HG03025 (cell line): ENCODE data around the gene VAMP4.
"Not testable (repeated sequence)": the region's sequence is repeated elsewhere in the genome, so short reads cannot be mapped to it uniquely, and the experiment has no call there.

Experiments used
- ATAC-seq: cut with Tn5 transposase; IDR thresholded peaks from one replicate; pipeline ENCODE4 v1.9.1; 2021; ENCODE audit warnings: mild to moderate bottlenecking, moderate library complexity; ENCODE audit not compliant: unreplicated experiment, low FRiP score

The VAMP4 gene

DNA sequence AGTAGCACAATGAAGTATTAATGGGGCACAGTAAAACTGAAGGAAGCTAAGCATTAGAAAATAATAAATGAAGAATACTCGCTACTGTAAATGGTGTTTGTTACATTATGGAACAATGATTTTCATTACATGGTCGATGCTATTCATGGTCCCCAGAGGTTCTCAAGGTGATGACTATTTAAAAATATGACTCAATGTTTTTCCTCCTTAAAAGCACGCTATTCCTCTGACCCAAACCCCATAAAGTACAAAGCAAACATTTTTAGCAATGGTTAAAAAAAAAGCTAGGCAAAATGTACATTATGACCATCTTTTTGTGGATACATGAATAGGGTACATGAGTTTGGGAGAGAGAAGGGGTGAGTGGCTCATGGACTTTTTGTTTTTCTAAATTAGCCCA is 34.3 kb downstream of the VAMP4 start:
- no peak for ATAC-seq

DNA sequence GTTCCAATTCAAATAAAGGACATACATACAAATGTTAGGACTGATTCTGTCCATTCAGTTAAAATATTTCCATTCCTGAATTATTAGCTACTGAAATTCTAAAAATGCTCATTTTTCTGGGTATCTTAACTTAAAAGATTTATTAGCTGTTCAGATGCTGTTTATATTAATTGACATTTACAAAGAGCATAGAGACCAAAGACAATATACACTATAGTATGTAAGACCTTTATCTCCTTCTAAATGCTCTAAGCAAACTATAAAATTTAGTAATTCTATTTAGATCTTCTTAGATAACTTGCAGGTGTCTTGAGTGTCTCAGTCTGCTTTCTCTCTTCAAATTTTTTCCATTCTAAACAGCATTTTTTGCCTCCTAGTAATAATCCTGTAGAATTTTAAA is 39.3 kb downstream of the VAMP4 start:
- ATAC-seq, result no peak

DNA sequence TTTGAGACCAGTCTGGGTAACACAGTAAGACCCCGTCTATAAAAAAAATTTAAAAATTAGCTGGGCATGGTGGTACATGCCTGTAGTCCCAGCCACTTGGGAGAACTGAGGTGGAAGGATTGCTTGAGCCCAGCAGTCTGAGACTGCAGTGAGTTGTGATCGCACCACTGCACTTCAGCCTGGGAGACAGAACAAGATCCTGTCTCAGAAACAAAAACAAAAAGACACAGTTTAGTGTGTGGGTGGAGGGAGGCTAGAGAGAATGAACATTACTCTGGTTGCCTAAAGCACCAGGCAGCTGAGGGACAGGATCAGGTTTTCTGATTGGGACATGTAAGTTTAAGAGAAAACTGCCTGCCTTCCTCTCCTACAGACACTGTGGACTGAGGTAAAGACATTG is 42.3 kb downstream of the VAMP4 start:
- no peak for ATAC-seq

DNA sequence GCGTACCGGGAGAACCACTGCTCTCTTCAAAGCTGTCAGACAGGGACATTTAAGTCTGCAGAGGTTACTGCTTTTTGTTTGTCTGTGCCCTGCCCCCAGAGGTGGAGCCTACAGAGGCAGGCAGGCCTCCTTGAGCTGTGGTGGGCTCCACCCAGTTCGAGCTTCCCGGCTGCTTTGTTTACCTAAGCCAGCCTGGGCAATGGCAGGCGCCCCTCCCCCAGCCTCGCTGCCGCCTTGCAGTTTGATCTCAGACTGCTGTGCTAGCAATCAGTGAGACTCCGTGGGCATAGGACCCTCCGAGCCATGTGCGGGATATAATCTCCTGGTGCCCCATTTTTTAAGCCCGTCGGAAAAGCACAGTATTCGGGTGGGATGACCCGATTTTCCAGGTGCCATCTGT is 46.1 kb downstream of the VAMP4 start:
- not testable (repeated sequence) for ATAC-seq

DNA sequence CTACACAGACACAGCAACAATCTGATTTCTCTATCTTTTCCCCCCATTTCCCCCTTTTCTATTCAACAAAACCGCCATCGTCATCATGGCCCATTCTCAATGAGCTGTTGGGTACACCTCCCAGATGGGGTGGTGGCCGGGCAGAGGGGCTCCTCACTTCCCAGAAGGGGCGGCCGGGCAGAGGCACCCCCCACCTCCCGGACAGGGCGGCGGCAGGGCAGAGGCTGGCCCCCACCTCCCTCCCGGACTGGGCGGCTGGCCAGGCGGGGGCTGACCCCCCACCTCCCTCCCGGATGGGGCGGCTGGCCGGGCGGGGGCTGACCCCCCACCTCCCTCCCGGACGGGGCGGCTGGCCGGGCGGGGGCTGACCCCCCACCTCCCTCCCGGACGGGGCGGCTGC is 48.3 kb downstream of the VAMP4 start:
- ATAC-seq, result not testable (repeated sequence)

DNA sequence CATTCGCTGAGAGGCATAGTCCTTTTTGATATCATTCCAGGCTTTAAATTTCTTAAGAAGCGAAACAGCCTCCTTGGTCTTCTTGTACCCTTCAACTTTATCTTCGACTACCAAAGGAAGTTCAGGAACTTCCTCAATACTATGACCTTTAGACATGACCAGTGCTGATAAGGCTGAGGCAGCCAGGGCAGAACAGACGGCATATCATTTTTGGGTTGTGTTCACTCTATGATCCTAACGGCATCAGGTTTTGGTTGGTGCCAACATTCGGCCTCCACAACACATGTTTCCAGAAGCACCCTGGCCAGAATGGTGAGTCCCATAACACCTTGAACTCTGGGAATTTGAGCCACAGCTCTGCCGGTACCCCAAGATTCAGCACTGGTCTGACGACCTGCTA is 58.0 kb downstream of the VAMP4 start:
- no peak for ATAC-seq

DNA sequence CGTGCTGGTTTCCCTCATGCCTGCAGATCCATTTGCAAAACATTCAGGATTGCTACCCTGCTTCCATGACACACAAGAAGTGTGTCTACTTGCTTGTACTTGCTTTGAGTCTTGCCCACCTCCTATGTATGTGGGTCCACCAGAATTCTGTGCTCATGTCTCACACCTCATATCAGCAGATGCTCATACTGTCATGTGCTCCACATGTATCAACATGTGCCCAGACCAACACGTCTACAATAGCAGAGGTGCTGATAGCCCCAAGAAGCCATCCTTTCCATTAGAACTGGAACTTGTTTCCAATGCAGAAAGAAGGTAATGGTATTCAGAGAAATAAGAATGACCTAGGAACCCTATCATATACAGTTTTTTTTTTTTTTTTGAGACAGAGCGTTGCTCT is 61.5 kb downstream of the VAMP4 start:
- no peak for ATAC-seq

DNA sequence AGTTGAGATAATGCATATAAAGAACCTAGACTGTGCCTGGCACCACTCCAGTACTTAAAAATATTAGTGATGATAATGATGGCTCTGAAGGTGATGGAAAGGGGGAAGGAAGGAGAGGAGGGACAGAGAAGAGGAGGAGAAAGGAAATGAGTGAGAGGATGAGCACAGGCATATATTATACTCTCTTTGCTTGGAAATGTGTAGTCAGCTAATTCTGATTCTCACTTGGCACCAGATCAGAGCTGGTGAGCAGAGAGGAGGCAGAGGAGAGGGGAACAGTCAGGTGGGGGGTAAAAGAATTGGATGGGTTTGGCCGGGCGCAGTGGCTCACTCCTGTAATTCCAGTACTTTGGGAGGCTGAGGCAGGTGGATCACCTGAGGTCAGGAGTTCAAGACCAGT is 65.0 kb downstream of the VAMP4 start:
- no peak for ATAC-seq

DNA sequence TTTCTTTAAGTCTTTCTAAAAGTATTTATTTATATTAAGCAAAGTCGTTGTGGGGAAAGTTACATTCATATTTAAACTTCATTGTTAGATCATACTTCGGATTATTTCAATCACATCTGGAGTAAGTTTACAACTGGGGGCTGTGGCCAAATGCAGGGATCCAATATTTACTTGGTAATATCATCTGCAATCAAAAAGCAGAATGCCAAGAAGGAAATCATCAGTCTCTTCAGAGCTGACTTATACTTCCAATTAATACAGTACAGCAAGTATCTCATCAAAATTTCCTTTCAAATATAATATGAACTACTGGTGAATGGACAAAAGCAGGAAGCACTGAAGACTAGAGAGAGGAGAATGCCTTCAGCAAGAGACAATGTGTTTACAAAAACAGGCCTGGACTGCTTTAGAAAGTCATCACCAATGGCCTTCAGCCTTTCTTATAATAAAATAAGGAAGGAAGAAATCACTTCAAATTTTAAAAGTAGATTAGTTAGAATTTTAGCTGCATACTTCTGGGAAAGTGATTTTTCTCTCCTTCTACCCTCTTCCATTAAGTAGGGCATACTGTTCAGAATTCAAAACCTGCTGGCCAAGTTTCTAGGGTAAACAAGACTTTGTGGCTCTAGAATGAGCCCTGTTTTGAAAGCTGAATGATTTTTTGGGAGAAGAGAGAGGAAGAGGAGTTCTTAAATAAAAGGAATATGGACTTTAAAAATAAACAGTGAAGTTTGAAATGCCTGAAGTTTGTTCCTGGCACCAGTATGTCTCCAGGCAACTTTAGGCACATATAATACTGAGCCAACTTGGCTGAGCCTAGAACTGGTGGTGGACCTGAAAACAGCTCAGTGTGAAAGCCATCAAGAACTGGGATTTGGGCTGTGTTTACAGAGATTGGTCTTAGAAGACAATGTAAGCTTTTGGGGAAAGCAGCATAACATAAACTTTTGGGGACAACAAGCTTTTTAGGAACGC is 67.1 kb downstream of the VAMP4 start:
- ATAC-seq, result no peak

DNA sequence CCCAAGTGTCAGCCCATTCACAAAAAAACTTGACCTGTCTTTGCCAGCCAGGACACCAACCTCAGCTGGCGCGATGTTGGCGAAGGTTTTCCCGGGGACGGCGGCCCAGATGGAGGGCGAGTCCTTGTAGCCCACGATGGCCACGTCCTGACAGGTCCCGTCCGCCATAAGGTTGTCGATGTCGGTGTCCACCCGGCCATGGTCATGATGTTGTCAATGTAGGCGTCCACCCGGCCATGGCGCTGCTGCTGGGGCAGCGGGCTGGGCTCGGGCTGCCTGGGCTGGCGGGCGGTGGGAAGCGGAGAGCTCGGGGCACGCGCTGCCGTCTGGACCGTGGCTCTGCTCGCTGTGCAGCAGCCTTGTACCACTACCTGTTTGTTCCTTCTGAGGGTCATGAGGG is 71.1 kb downstream of the VAMP4 start:
- ATAC-seq, result no peak

DNA sequence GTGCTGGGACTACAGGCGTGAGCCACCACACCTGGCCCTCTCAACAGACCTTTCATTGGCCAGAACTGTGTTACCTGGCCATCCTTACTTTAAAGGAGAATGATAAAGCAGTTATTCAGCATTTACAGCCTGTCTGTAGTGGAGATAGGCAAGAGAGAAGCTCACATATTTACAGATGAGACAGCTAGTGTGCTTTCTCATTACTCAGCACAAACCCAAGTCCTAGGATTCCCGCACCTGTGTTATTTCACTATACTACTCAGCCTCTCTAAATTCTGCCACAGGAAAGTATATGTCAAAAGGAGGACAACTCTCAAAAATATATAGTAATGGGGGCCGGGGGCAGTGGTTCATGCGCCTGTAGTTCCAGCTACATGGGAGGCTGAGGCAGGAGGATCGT is 73.5 kb downstream of the VAMP4 start:
- ATAC-seq, result no peak

DNA sequence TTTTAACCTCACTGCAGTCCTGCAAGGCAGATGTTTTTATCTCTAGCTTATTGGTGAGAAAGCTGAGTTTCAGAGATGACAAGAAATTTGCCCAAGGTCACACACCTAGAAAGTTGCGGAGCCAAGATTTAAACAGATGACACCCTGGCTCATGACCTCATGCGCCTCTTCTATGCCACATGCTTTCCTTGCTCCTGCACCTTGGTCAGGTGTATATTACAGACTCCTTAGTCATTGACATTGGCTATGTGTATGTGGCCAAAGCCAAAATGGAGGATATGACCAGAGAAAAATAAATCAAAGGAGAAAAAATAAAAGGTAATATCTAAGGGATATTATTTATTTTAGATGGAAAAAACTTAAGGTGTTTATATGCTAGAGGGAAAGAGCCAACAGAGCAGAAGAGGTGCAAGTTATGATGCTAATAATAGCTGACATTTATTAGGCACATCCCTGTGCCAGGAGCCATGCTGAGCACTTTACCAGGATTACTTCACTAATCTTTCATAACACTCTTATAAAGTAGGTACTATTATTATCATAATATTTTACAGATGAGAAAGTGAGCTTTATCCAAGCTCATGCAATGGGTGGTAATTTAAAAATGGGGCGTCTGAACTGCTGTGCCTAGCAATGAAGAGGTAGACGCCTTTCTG is 75.6 kb downstream of the VAMP4 start:
- ATAC-seq, result no peak

DNA sequence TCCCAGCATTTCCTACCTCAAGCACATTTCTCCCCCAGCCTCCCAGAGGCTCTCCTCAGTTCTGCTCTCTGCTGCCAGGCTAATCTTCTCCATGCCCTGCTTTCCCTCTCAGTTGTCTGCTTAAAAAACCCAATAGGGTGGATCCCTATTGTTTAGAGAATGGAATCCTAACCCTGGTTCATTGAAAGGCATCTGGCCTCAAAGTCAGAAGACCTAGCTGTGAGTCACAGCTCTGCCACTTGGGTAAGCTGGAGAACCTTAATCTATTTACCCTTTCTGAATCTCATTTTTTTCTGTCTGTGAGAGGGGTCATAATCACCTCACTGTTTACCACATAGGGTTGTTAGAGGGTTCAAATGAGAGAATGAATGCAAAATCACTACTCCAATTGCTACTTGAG is 76.9 kb downstream of the VAMP4 start:
- no peak for ATAC-seq

DNA sequence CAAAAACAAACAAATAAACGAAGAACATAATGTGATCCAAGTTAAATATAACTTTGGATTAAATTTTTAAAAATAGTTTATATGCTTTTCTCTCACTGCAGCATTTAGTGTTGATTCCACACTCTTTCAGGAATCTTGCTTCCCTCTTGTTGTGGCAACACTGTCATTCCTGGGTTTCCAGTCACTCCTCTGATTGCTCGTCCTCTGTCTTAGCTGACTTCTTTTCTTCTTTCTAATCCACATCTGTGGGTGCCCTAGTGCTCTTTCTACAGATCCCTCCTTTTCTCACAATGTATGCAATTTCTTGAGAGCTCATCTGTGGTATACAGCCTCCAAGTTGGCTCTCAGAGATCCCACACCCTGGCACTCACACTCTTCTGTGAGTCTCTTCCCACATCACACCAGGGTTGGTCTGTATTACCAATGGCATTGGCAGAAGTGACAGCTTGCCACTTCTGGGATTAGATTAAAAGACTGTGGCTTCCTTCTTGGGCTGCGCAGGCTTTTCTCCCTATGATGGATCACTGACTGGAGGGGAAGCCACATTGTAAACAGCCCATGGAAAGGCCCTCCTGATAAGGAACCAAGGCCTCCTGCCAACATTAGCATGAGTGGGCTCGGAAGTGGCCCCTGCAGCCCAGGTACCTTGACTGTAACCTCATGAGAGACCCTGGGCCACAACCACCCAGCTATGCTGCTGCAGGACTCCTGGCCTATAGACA is 77.8 kb downstream of the VAMP4 start:
- no peak for ATAC-seq

DNA sequence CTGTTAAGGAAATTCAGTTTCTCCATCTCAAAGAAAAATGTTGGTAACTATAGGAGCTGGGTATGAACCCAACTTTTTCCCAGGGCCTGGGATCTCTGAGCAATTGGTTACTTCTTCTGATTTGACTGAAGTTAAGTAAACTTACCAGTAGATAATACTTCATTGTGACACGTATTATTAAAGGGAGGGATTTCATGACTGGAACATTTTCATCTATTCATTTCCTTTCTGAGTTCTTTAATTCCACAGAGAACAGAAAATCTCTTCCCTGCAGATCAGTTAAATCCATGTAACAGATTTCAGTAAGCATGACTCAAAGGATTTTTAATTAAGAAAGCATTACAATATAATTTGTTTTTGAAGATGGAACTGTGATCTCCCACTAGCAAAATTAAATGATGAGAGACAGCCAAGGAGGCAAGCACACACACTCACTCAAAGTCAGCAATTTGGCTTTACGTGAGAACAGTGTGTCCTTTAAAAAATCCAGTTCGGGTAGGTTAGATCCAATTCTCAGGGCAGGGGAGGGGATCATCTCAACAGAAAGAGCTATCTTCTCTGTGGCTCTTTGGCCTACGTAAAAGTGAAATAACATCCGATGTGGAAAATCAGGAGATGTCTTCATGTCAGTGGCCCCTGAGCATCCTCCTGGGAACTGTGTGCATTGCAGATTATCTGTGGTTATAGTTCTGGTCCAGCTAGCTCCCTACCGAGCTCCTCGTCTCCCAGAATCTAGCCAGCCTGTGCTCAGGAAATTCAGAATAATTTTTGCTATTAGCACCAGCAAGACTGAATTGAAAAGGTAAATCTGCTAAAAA is 78.6 kb downstream of the VAMP4 start:
- ATAC-seq, result no peak

DNA sequence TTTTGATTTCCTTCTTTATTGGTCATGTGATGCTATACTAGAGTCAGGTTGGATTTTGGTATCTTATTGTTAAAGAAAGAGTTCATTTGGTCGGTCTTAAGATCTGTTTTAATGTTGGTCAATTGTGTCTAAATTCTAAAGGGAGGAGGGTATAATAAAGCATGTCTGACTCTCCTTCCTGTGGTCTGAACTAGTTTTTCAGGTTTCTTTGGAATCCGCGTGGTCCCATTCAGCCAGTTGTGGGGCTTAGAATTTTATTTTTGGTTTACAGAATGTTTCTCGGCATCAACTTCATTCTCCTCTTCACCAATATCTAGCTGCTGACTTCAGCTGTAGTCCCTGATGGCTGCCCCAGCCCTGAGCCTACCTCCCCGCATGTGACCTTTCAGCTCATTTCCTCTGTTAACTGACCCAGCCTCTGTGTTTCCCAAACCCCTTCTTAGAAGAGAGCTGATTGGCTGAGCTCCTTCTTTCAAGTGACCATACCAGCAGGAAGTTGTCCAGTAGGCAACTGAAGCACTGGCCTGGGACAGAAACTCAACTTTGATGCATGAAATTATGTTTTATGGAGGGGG is 80.7 kb downstream of the VAMP4 start:
- ATAC-seq, result no peak

DNA sequence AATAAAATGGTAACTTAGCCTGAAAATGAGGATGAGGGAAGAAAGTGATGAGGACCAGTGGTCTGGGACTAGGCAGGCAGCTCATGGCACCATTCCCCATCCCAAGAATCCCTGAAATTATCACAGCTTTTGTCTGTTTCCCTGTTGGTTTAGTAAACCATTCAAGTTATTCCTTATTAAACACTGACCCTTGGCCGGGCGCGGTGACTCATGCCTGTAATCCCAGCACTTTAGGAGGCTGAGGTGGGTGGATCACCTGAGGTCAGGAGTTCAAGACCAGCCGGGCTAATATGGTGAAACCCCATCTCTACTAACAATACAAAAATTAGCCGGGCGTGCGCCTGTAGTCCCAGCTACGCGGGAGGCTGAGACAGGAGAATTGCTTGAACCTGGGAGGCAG is 85.7 kb downstream of the VAMP4 start:
- not testable (repeated sequence) for ATAC-seq

DNA sequence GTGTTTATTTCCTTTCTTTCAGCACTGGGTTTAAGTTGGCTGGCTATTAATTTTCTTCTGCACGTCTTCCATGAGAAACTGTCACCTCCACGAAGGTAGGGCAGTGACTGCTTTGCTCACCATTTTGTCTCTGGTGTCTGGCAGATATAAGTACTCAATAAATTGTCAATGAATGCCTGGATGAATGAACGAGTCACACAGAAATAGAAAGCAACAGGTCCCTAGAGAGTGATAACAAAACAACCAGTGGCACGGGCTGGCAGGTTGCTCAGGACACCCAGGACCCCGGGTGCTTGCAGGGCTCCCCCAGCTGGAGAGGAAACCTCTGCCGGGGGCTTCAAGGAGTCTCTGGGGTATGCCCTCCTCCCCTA is 86.1 kb downstream of the VAMP4 start:
- no peak for ATAC-seq

DNA sequence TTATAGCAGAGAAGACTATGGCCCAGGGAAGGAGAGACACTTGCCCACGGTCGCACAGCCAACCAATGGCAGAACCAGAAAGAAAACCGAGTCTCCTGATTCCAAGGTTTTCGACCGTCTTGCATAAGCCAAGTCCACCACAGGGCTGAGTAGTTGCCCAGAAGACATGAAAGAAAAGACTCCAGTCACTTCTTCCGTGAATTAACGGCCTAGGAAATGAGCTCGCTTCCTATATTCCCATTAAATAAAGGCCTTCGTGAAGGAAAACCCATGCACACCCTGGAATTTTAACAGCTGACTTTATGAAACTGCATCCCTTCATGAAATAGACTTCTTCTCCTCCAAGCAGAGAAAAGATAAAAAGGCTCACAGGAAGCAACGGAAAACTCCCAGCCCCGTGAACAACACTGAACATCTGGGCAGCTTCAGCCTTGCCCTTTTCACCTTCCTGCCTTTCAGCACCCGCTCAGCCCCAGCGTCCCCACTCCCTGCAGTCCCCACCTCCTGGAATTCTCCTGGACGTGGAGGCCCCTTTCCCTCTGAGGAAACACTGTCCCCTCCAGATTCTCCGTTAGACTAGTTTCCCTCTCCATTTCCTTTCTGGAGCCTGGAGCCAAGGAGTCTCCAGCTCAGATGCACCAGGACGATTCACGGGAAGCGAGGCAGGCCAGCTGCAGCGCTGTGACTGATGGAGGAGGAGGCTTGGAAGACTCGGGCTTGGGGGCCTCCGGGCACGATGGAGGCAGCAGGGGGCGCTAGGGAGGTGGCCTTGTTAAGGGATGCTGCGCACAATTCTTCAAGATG is 86.7 kb downstream of the VAMP4 start:
- no peak for ATAC-seq
